GM21515 (cell line): Measurements from ENCODE around the gene NFATC2.
A peak's percentile ranks its signal among the peaks of the same experiment; 100 is the strongest.

Source experiments
- ATAC-seq: cut with Tn5 transposase; IDR thresholded peaks from one replicate; pipeline ENCODE4 v1.9.1; 2021; ENCODE audit not compliant: unreplicated experiment

The NFATC2 gene

GRCh38 chr20:51419231-51419630 lies 123.3 kb downstream of the NFATC2 start:
- no peak for ATAC-seq

- ATAC-seq: no peak
These were observed 124.4 kb downstream of the NFATC2 start for GRCh38 chr20:51418137-51418529.

GRCh38 chr20:51417250-51418136 lies 125.0 kb downstream of the NFATC2 start:
- ATAC-seq: no peak

GRCh38 chr20:51416532-51417249 lies 125.8 kb downstream of the NFATC2 start:
- ATAC-seq: no peak

GRCh38 chr20:51413857-51414256 lies 128.7 kb downstream of the NFATC2 start:
- ATAC-seq: no peak

- no peak for ATAC-seq
These were observed 129.5 kb downstream of the NFATC2 start for GRCh38 chr20:51412951-51413481.

- ATAC-seq: no peak
These were observed 130.1 kb downstream of the NFATC2 start for GRCh38 chr20:51412333-51412871.

- ATAC-seq: no peak
These were observed 130.6 kb downstream of the NFATC2 start for GRCh38 chr20:51411870-51412269.

GRCh38 chr20:51410586-51411325 lies 131.8 kb downstream of the NFATC2 start:
- no peak for ATAC-seq

GRCh38 chr20:51409192-51409880 lies 133.2 kb downstream of the NFATC2 start:
- ATAC-seq: no peak

- peak; percentile 80 for ATAC-seq
These were observed 138.0 kb downstream of the NFATC2 start for GRCh38 chr20:51404297-51405060.

GRCh38 chr20:51403466-51404220 lies 138.9 kb downstream of the NFATC2 start:
- ATAC-seq: no peak

- ATAC-seq: no peak
These were observed 140.3 kb downstream of the NFATC2 start for GRCh38 chr20:51402201-51402600.

- no peak for ATAC-seq
These were observed 141.0 kb downstream of the NFATC2 start for GRCh38 chr20:51401496-51401895.

- ATAC-seq: peak; percentile 70
These were observed 142.2 kb downstream of the NFATC2 start for GRCh38 chr20:51400051-51400926.

GRCh38 chr20:51399006-51399890 lies 143.3 kb downstream of the NFATC2 start:
- no peak for ATAC-seq

GRCh38 chr20:51398552-51398951 lies 144.0 kb downstream of the NFATC2 start:
- ATAC-seq: no peak
